IPS-NIHi7 (cell line): ENCODE results near the gene TRABD2B.
A peak's percentile ranks its signal among the peaks of the same experiment; 100 is the strongest.

Source experiments
- DNase-seq: peaks from one replicate; pipeline ENCODE4 v3.0.0; 2012; ENCODE audit warnings: mixed read lengths; ENCODE audit errors: extremely low spot score

Gene TRABD2B

DNA sequence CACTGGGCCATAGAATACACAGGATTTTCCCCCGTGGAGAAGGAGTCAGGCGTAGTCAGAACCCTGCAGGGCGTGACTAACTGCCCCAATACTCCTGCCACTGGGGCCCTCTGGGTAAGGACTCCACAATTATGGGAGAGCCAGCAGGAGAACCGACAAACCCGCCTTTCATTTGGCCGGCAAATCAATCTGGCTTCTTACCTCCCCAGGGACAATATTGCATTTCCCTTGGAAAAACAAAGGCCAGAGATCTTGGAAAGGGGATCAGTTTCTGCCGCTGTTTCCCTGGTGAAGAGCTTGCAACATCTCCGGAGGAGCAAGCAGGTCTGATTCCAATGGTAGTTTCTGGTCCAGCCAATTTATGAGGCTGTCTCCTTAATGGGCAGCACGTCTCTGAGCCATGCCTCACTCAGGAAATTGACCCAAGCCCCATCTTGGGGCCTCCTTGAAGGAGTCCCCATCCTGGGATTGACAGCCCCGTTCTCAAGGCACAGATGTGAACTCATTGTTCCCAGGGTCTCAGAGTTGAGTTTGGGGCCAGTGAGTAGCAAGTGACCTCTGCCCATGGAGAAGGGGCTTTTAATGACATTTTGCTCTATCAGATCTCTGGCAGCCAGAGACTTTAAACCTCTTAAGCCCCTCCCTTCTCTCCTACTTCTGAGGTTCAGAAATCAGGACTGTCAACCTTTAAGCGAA lies 4.3 kb downstream of the TRABD2B start:
- no peak for DNase-seq

- no peak for DNase-seq
Measured at GRCh38 chr1:47991673-47992072, 5.5 kb downstream of the TRABD2B start.

GRCh38 chr1:47991187-47991586 lies 6.0 kb downstream of the TRABD2B start:
- DNase-seq = no peak

- no peak for DNase-seq
Measured at GRCh38 chr1:47990286-47990685, 6.9 kb downstream of the TRABD2B start.

GRCh38 chr1:47987601-47988000 lies 9.6 kb downstream of the TRABD2B start:
- no peak for DNase-seq

DNA sequence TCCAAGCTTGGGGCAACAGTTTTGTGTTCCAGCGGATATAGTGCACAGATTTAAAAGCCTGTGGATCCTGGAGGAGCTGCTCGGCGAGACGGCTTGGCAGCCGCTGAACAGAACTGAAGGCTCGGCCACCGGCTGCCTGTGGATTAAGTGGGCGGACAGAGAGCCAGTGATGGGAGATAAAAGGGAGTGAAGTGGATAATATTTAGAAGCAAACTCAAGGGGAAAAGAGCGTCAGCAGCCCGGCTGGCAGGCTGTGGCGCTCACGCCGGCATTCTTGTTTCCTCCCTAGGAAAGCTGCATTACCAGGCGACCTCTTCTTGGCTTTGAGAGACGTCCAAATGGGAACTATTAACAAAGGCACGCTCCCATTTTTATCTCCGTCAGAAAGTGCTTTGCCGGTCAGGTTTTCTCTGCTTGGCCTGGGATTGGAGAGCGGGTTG lies 10.4 kb downstream of the TRABD2B start:
- DNase-seq = no peak

- no peak for DNase-seq
Measured at GRCh38 chr1:47985018-47985417, 12.2 kb downstream of the TRABD2B start.

GRCh38 chr1:47984175-47984789 lies 12.9 kb downstream of the TRABD2B start:
- peak; percentile 54 for DNase-seq

DNA sequence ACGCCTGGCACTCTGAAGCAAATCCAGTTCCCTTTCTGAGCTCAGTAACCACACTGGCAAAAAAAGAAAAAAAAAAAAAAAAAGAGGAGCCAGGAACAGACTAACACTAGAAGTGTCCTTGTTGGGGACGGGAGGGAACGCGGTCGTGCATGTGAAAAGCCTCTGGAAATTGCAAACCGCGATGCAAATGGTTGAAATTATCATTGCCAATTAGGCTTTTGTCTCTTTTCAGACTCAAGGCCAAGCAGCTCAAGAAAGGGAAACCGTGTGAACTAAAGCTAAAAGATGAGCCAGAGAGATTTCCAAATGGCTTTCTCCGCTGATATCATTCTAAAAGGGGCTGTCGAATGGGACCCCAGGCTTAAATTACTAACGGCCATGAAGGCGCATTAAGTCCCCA lies 13.5 kb downstream of the TRABD2B start:
- DNase-seq = no peak

- DNase-seq = no peak
Measured at GRCh38 chr1:47981667-47982350, 15.4 kb downstream of the TRABD2B start.

- no peak for DNase-seq
Measured at GRCh38 chr1:47980501-47980900, 16.7 kb downstream of the TRABD2B start.

DNA sequence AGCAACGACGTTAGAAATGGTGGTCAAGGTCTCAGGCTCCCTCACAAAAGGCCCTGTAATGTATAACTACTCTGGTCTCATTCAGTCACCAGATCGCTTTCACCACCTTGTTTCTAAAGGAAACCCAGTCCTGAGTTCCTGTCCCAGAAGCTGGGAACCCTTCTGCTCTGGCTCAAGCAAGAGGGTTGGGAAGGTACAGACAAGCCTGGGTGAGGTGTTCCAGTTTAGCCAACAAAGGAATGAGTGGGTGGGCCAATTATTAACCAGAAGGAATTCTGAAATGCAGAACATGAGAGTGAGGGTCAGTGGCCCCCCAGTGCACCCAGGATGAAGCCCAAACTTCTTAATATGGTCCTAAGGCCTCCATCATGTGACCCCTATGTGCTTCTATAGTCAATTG lies 17.5 kb downstream of the TRABD2B start:
- DNase-seq = no peak

GRCh38 chr1:47978486-47978885 lies 18.7 kb downstream of the TRABD2B start:
- DNase-seq = no peak

DNA sequence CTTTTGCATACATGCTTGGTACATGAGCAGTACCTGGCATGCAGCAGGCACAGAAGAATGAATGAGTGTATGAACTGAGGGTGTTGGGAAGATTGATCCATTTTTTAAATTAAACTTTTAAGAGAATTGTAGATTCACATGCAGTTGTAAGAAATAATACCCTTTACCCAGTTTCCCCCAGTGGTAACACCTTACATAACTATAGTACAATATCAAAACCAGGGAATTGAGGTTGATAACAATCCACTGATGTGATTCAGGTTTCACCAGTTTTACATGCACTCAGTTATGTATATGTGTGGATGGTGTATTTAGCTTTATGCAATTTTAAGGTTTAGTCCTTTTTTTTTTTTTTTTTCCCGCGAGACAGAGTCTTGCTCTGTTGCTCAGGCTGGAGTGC lies 20.5 kb downstream of the TRABD2B start:
- DNase-seq = no peak

DNA sequence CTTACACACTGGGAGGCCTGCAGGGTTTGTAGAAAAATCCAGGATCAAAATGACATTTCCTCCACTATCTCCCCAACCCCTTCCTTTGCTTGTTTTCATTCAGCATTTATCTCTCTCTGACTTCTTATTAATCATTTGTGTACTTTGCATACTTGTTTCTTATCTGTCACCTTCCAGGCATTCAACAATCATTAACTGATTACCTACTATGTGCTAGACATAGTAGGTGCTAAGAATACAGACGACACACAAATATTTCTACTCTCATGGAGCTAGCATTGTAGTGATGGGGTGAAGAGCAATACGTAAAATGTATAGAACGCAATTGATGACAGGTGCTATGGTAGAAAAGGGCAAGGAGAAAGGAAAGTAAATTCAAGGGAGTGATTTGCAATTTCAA lies 20.9 kb downstream of the TRABD2B start:
- no peak for DNase-seq

- no peak for DNase-seq
Measured at GRCh38 chr1:47975302-47975921, 21.8 kb downstream of the TRABD2B start.

DNA sequence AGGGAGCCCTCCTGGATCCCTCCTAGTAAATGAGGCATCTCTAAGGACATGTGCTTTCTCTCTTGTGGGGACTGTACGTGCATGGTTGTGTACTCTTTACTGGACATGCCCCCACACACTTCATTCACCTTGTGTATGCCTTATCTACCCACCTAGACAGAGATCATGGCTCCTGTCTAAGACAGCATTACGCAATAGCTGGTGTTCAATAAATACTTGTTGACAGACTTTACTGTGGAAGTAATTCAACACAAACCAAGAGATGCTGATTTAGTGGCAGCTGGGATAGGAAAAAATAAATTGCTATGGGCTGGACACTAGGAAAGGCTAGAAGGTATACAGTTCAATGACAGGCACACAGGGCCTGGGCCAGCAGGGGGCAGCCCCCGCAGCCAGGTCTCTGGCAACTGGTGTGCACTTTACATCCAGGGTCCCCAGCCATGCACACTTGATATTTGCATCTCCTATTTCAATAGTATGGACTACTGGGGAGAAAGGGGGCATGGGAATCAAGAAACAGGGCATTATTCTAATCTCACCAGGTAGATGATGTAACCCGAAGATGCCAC lies 24.2 kb downstream of the TRABD2B start:
- peak; percentile 55 for DNase-seq

DNA sequence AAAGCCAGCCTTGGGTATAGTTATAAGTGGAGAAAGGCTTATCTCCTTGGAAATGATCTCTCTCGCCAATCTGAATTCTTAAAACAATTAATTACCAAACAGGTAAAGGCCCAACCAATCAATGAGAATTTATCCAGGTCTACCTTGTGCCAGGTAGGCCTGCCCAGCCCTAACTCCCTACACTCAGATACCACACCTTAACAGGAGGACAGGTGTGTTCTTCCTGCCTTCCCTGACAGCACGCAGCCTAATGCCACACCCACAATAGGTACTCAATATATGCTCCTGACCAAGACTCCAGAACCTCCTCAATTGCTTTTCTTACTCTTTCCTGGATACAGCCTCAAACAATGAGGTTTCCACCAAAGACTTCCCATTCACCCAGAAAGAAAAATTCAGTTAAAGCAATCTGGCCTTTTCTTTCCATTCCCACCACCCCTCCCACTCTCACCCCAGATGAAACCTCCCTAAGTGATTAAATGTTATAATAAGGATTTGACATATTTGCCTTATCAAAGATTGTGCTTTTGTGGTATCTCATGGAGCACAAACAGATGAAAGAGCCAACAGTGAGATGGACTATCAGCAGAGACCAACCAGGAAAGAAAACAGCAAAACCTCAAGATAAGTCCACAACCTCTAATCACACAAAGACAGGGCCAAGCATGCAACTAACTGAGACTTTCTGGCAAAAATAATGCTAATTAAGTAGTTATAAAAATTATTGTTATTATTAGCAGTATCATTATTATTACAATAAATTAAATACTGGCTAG lies 25.6 kb downstream of the TRABD2B start:
- no peak for DNase-seq

GRCh38 chr1:47970882-47971281 lies 26.3 kb downstream of the TRABD2B start:
- DNase-seq = no peak

DNA sequence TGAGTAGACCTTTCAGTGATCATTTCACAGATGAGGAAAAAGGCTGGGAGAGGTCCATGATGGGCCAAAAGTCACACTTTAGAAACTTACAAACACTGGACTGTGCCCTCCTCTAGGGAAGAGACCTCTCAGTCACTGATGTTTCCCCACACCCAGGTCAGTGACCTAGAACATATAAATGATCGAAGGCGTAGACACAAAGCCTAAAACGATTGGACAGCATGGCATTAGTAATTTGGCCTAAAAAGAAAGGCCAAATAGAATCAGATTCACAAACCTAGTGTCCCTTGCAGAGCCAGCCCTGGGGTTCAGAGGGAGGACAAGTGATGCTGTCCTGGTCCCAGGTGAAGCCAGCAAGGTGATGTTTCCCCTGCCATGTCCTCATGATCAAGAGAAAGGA lies 27.7 kb downstream of the TRABD2B start:
- no peak for DNase-seq

DNA sequence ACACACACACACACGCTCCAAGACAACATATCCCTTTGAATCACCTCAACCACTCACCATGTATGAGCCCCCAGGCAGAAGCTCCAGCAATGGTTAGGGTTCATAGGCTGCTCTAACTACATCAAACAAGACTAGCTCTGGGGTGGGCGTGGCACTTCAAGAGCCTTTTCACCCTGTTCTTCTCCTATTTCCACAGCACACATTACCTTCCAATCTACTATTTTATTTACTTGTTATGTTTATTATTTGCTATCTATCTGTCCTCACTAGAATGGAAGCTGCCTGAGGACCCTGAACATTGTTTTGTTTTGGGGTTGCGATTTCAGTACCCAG lies 28.7 kb downstream of the TRABD2B start:
- no peak for DNase-seq
